Lower lobe of right lung (tissue), 2 donors: Measurements from ENCODE around the gene KLF5. TPM values are rescaled to one million over a fixed set of nuclear protein-coding genes. Genes with fewer than 3 reads are reported as not detected.

ENCODE experiments used
- ATAC-seq, 2 donors: fragments of 200-7000 bp; cut with Tn5 transposase; one replicate each; pipeline ENCODE4 v1.9.1; 2020 to 2022; ENCODE audit warnings: mild to moderate bottlenecking in 2 of 2, moderate library complexity in 2 of 2
- DNase-seq: peaks from one replicate; pipeline ENCODE4 v3.0.0-alpha.2; 2020
- H3K27ac ChIP-seq: fragments of 200-600 bp; one replicate; pipeline ENCODE4 v1.8.0; 2022
- H3K27me3 ChIP-seq: fragments of 200-600 bp; one replicate; pipeline ENCODE4 v1.8.0; 2022; ENCODE audit warnings: low read depth
- H3K36me3 ChIP-seq: fragments of 200-600 bp; one replicate; pipeline ENCODE4 v1.8.0; 2022; ENCODE audit warnings: mild to moderate bottlenecking
- H3K4me1 ChIP-seq: fragments of 200-600 bp; one replicate; pipeline ENCODE4 v1.8.0; 2022
- H3K4me3 ChIP-seq: fragments of 200-600 bp; one replicate; pipeline ENCODE4 v1.8.0; 2022; ENCODE audit warnings: mild to moderate bottlenecking
- H3K9me3 ChIP-seq: fragments of 200-600 bp; one replicate; pipeline ENCODE4 v1.8.0; 2022
- intact Hi-C: fragments of 100-400 bp; cut with DNase I; formaldehyde crosslinking; loops from one replicate; pipeline ENCODE4 v1.11.0; 2022
- total RNA-seq: library from RNA; stranded (reverse); fragmentation: NEBNext Ultra II Directional; extraction: Animal tissue kit (Norgen Biotek cat#: 25700); gene quantifications from one replicate; pipeline ENCODE4 v1.2.1, GENCODE V29; 2021
- TF ChIP-seq, protein P1 (sequence below): fragments of 200-600 bp; IDR thresholded peaks from one replicate; pipeline ENCODE4 v1.8.0; 2022; ENCODE audit warnings: antibody characterized with exemption, mild to moderate bottlenecking
- donor health status: DM: no; HTN: yes; CAD: no; lungs with severe emphysema.

KLF5 gene
- total RNA-seq, 1 donor from 2014 or later, result 46.6 TPM

DNA sequence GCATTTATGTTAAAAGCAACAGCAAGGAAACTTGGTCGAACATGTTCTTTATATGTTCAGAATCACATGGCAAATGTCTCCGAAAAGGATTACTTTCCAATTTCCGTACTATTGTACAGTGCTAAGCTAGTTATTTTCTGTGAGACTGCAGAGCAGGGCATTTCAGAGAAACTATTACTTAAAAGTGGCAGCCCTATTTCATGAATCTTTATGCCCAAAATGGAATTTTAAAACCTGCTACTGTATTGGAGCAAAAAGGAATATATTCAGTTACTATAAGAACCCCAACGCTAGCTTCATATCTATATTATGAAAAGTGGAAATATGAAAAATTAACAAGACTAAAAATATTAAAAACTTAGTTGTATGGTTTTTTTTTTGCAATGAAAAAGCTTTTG lies 2.2 kb upstream of the KLF5 start:
- DNase-seq (no peak), ATAC-seq (no peak)
- no peaks in the 10 kb centered on the region for H3K36me3 ChIP-seq
- TF ChIP-seq, protein P1, sequence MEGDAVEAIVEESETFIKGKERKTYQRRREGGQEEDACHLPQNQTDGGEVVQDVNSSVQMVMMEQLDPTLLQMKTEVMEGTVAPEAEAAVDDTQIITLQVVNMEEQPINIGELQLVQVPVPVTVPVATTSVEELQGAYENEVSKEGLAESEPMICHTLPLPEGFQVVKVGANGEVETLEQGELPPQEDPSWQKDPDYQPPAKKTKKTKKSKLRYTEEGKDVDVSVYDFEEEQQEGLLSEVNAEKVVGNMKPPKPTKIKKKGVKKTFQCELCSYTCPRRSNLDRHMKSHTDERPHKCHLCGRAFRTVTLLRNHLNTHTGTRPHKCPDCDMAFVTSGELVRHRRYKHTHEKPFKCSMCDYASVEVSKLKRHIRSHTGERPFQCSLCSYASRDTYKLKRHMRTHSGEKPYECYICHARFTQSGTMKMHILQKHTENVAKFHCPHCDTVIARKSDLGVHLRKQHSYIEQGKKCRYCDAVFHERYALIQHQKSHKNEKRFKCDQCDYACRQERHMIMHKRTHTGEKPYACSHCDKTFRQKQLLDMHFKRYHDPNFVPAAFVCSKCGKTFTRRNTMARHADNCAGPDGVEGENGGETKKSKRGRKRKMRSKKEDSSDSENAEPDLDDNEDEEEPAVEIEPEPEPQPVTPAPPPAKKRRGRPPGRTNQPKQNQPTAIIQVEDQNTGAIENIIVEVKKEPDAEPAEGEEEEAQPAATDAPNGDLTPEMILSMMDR, result no peak
- H3K4me3 ChIP-seq, result no peak overlapping the region
- peaks cover 17% of the 10 kb centered on the region for H3K4me1 ChIP-seq
- no peak overlapping the region for H3K27ac ChIP-seq
- peaks cover 19% of the 10 kb centered on the region for H3K27me3 ChIP-seq
- intact Hi-C loops, result no loop called here
- H3K9me3 ChIP-seq, result no peaks in the 10 kb centered on the region

DNA sequence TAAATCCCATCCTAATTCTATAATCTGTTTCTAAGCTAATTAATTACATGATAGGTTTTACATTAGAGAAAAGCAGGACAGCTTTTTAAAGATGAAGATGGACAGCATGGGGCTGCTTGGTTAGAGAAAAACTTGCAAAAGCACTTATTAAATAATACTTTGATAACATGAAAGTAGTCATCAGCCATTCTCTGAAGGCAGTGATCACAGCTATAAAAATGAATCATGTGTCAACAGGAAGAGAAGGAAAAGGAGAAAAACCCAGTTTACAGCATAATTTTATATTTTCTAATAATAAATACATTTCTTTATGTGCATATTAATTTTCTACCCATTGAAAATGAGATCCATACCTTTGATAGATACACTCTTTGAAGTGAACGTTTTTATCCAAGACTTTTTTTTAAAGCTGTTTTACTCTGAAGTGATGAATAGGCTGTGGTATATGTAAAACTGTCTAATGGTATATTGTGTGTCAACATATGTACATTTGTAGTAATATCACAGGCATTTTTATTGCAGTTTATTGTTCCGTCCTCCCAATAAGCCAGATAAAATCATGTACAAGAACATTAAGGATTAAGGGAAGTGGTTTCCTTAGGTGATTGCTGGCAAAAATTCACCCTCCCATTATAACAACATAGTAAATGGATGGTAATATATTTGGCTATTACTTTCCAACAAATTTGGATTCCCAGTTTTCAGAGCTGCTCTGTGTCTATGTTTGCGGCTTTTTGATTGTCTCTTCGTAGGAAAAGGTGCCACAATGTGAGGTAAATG lies 1.3 kb upstream of the KLF5 start:
- peaks cover 19% of the 10 kb centered on the region for H3K27me3 ChIP-seq
- H3K9me3 ChIP-seq, result no peaks in the 10 kb centered on the region
- no peaks in the 10 kb centered on the region for H3K36me3 ChIP-seq
- TF ChIP-seq, protein P1, result no peak
- no peak for ATAC-seq
- no peak overlapping the region for H3K4me3 ChIP-seq
- no peak overlapping the region for H3K27ac ChIP-seq
- intact Hi-C loops, result no loop called here
- peaks cover 17% of the 10 kb centered on the region for H3K4me1 ChIP-seq
- DNase-seq, result no peak

DNA sequence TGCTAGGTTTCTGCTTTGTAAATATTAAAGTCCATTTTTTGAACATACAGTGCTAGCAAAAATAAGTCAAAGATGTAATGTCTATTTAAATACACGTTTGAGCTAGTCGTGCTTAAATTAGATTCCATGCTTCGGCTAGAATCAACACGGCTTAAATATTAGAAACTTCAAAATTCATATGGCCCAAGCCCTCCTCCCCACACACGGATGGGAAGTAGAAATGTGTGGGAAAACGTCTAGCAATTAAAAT lies 816 bp upstream of the KLF5 start:
- H3K27me3 ChIP-seq, result peaks cover 19% of the 10 kb centered on the region

DNA sequence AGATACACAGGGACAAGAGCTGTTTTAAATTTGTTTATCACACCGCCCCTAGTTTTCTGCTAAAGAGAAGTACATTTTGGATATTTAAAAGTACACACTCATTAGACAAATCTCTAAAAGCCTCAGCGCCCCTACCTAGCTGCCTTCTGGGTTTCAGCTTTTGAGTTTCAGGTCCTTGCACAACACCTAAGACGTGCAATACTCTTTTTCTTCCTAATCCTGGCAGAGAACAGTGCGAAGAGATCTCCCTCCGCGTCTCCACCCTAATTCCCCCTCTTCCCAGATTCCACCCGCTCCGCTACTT lies 421 bp upstream of the KLF5 start:
- H3K36me3 ChIP-seq, result no peaks in the 10 kb centered on the region
- peak overlapping the region; percentile 85 for H3K27ac ChIP-seq
- no peak for ATAC-seq
- peaks cover 19% of the 10 kb centered on the region for H3K27me3 ChIP-seq
- H3K4me3 ChIP-seq, result peak overlapping the region; percentile 83
- TF ChIP-seq, protein P1, result no peak
- no peak for DNase-seq
- no peaks in the 10 kb centered on the region for H3K9me3 ChIP-seq
- H3K4me1 ChIP-seq, result peaks cover 17% of the 10 kb centered on the region
- intact Hi-C loops, result no loop called here

More for the DNA sequence above, 816 bp upstream of the KLF5 start:
- TF ChIP-seq, protein P1, result no peak
- peak overlapping the region; percentile 83 for H3K4me3 ChIP-seq
- intact Hi-C loops, result no loop called here
- H3K27ac ChIP-seq, result peak overlapping the region; percentile 85
- no peaks in the 10 kb centered on the region for H3K36me3 ChIP-seq
- no peaks in the 10 kb centered on the region for H3K9me3 ChIP-seq
- peaks cover 17% of the 10 kb centered on the region for H3K4me1 ChIP-seq
- DNase-seq, result no peak
- ATAC-seq, result no peak

DNA sequence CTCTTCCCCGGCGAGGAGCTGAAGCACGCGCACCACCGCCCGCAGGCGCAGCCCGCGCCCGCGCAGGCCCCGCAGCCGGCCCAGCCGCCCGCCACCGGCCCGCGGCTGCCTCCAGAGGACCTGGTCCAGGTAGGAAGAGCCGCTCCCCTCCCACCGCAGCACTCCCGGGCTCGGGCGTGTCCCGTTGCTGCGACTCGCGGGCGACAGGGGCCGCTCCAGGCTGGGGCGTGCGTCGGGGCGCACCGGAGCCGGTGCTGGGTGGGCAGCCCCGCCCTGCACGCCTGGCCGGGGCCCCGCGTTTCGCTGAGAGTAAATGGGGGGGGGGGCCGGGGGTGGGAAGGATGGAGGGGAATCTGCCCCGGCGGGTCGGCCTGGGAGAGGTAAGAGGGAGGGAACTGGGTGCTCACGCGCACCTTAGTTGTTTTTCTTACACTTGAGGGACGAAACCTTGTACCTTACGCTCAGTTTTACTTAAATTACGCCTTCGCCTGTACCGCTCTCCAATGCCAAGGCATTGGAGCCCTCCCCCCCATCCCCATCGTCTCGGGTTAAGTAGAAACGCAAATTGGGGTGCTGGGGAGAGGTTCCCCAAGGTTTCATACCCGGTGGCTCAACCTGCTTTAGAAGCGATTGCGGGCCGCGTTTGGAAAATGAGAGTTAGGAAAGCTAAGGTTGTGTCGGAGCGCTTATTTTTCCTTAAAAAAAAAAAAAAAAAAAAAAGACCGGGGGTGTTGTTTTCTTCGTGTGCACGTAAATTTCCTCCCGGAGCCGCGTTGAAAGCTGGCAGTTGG lies 850 bp downstream of the KLF5 start:
- peaks cover 11% of the 10 kb centered on the region for H3K36me3 ChIP-seq
- ATAC-seq (peak; percentile 64 to 72), DNase-seq (peak; percentile 86)
- intact Hi-C loops, result no loop called here
- H3K9me3 ChIP-seq, result no peaks in the 10 kb centered on the region
- TF ChIP-seq, protein P1, result peak; percentile 15
- peaks cover 19% of the 10 kb centered on the region for H3K27me3 ChIP-seq
- peak overlapping the region; percentile 85 for H3K27ac ChIP-seq
- peak overlapping the region; percentile 83 for H3K4me3 ChIP-seq
- peaks cover 17% of the 10 kb centered on the region for H3K4me1 ChIP-seq
